Measurements from ENCODE around the gene DCAF10. TPM values are rescaled to one million over a fixed set of nuclear protein-coding genes. Genes with fewer than 3 reads are reported as not detected.
"Not testable (repeated sequence)": the region's sequence is repeated elsewhere in the genome, so short reads cannot be mapped to it uniquely, and the experiment has no call there.

DCAF10 gene
- total and polyA plus RNA-seq, 2 donors, result 15.0 to 39.0 TPM

DNA sequence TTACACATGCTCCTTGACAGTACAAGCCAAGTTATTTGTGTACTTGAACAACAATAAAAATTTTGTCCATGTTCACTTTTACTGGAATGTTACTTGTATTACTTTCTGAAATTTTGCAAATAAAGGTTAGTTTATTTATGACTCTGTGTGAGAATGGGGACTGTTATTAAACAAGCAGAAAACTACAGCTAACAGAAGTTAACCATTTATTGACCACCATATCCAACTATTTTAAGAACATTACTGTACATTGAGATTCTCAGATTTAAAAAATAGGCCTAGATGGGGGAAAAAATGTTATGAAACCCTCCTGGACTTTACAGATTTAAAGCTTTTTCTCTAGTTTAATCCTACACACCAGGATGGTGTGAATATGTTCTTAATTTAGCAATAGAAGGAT lies 101.5 kb downstream of the DCAF10 start:
- no peaks in the 10 kb centered on the region for H3K4me1 ChIP-seq (ENCODE audit: insufficient read depth)
- no peak overlapping the region for H3K4me3 ChIP-seq (ENCODE audit: low read depth, low read length)
- no peak for DNase-seq (ENCODE audit: extremely low spot score)
- H3K27ac ChIP-seq (ENCODE audit: low read depth), result no peak overlapping the region
- H3K36me3 ChIP-seq (ENCODE audit: insufficient read depth), result no peaks in the 10 kb centered on the region

DNA sequence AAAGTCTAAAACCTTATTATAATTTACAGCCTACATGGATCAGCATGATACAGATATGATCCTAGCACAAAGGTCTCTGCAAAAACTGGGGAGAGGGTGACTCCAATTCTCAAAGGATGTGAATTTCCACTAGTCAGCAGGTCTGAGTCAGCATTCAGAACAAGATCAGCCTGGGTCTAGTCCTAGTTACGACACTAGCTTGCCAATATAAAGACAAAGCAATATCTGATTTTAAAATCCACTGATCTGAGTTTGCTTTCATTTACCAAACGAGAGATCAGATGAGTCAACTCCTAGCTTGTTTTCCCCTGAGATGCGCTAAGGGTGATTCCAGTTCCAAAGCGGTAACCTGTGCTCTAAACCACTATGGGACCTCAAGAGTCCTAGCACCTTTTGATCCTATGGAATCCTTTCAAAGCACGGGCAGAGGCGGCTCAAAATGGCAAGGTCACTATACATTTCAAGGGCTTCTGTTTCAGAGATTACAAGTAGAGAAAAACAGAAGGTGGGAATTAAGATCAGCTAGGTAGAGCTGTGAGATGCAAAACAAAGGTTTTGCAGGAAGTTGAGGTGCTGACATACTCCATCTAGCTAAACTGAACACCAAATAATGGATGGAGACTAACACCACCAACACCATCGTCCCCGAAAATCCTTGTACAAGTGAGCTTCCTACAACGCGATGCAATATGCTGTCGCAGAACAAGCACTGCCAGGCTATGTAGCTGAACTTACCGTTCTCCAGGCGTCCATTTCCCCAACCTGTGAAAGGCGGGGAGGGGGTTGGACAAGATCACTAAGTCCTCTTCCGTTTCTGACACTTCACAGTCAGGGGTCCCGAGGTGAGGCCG lies 102.4 kb downstream of the DCAF10 start:
- H3K4me3 ChIP-seq (ENCODE audit: low read depth, low read length), result peak overlapping the region; percentile 76
- H3K4me1 ChIP-seq (ENCODE audit: insufficient read depth), result no peaks in the 10 kb centered on the region
- DNase-seq (ENCODE audit: extremely low spot score), result no peak
- H3K27ac ChIP-seq (ENCODE audit: low read depth), result no peak overlapping the region
- H3K36me3 ChIP-seq (ENCODE audit: insufficient read depth), result no peaks in the 10 kb centered on the region
- WGBS, result 7% methylated on average over 17 of the region's 17 CpGs

DNA sequence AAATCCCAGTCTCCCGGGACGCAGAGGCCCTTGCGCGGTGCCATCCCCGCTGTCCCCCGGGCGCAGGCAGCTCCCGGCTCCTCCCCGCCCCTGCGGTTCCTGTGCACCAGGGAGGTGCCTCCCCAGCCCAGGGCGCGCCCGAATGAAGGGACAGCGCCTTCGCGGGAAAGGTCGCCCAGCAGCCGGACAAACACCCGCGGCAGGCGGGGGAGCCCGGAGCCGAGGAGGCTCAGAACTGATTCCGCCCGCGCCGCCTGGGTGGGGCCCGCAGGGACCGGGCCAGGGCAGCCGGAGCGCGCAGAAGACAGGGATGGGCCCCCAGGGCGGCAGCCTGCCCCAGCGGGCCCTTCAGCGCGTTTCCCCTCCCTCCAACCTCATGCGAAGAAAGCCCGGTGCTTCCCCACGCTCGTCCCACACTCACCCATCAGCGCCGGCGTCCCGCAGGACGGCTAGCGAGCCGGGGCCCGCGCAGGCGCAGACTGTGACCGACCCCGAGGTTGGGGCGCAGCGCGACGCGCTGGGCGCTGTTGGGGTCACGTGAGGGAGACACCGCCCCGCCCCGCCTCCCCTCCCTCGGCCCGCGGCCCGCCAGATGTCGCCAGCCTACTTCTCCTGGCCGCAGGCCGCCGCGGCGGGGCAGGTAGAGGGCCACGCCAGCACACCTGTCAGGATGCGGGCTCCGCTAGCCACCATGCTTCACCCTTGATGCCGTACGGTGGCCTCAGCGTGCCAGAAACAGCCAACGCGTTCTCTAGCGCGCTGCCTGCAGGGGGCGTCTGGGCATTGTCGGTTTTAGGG lies 103.2 kb downstream of the DCAF10 start, which contains the start of gene SLC25A51:
Gene SLC25A51 (minus strand): TSS at position 481 of the 798 bp plus-strand sequence. CDS start 15,577 bp downstream, outside the sequence.
- Histone ChIP-seq H3K27ac (ENCODE audit: low read depth) (peak within 1 kb of the TSS; percentile 87), H3K36me3 (ENCODE audit: insufficient read depth) (no peaks in the 10 kb centered on the region), H3K4me1 (ENCODE audit: insufficient read depth) (no peaks in the 10 kb centered on the region), H3K4me3 (ENCODE audit: low read depth, low read length) (peak within 1 kb of the TSS; percentile 76)
- DNase-seq (ENCODE audit: extremely low spot score), result peak; percentile 89
- WGBS, result under 1% methylated on average over 84 of the region's 84 CpGs

DNA sequence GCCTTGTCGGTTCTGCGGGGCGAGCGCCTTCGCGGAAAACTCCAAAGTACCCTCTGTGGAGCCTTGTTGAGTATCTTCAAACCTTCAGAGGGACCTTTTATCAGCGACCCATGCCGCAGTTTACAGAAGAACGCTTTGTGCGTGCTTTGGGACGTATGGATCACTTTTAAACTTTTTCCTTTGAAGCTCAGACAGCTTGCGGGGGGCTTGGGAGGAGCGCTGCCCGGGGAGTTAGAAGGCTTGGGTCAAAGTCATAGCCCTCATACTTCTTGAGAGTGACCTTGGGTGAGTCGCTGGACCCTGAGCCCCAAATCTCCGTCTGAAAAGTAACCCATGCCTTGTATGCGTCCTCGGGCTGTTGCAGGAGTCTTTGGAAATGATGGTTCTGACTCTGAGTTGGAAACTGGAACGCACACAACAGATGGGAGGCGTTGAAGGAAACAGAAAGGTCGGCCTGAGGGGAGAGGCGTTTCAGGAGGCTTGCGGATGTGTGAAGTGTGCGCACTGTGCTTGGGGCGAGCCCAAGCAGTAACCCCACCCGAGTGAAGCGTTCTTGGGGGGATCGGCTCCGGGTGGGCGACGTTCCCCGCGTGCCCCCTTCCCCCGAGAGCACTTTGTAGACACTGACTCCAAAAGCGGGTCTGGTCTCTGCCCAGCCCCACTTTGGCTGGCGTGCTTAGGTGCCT lies 104.0 kb downstream of the DCAF10 start:
- no peaks in the 10 kb centered on the region for H3K4me1 ChIP-seq (ENCODE audit: insufficient read depth)
- no peak for DNase-seq (ENCODE audit: extremely low spot score)
- peak overlapping the region; percentile 63 for H3K27ac ChIP-seq (ENCODE audit: low read depth)
- H3K36me3 ChIP-seq (ENCODE audit: insufficient read depth), result no peaks in the 10 kb centered on the region
- H3K4me3 ChIP-seq (ENCODE audit: low read depth, low read length), result peak overlapping the region; percentile 76
- WGBS, result 15% methylated on average over 36 of the region's 36 CpGs

DNA sequence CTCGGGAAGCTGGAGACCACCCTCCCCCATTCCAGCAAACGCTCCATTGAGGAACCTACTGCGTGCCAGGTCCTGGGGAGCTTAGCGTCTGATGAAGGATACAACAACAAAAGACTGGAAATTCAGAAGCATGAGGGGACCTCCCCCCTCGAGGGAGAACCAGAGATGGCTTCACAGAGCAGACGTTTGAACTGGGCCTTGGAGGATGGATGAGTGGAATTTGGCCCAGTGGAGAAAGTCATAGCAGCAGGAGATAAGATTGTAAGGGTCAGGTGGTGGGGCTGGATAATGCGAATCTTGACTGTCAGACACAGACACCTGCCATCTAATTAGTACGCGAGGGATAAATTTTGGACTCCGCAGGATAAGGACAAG lies 104.5 kb downstream of the DCAF10 start:
- Histone ChIP-seq H3K4me3 (ENCODE audit: low read depth, low read length) (peak overlapping the region; percentile 76), H3K4me1 (ENCODE audit: insufficient read depth) (no peaks in the 10 kb centered on the region), H3K27ac (ENCODE audit: low read depth) (no peak overlapping the region), H3K36me3 (ENCODE audit: insufficient read depth) (no peaks in the 10 kb centered on the region)
- DNase-seq (ENCODE audit: extremely low spot score), result no peak
- 64% methylated on average over 10 of the region's 10 CpGs for WGBS

DNA sequence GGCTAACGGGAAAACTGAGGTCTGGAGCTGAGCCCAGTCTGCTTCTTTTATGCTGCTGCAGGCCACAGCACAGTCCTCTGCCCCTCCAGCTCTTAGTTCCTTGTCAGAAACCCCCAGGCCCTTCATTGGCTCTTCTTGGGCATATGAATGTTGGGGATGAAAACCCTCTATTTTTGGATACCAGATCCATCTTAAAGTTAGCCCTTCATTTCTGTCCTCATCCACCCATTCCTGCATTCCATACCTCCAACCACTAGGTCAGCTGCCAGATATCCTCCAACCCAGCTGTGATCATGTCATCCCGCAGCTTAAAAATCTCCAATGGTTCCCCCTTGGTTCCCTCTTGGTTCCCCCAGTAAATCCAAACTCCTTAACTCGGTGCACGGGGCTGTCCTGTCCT lies 105.2 kb downstream of the DCAF10 start:
- WGBS, result 94% methylated on average over 4 of the region's 4 CpGs
- DNase-seq (ENCODE audit: extremely low spot score), result no peak
- Histone ChIP-seq H3K36me3 (ENCODE audit: insufficient read depth) (no peaks in the 10 kb centered on the region), H3K4me3 (ENCODE audit: low read depth, low read length) (no peak overlapping the region), H3K27ac (ENCODE audit: low read depth) (no peak overlapping the region), H3K4me1 (ENCODE audit: insufficient read depth) (no peaks in the 10 kb centered on the region)

DNA sequence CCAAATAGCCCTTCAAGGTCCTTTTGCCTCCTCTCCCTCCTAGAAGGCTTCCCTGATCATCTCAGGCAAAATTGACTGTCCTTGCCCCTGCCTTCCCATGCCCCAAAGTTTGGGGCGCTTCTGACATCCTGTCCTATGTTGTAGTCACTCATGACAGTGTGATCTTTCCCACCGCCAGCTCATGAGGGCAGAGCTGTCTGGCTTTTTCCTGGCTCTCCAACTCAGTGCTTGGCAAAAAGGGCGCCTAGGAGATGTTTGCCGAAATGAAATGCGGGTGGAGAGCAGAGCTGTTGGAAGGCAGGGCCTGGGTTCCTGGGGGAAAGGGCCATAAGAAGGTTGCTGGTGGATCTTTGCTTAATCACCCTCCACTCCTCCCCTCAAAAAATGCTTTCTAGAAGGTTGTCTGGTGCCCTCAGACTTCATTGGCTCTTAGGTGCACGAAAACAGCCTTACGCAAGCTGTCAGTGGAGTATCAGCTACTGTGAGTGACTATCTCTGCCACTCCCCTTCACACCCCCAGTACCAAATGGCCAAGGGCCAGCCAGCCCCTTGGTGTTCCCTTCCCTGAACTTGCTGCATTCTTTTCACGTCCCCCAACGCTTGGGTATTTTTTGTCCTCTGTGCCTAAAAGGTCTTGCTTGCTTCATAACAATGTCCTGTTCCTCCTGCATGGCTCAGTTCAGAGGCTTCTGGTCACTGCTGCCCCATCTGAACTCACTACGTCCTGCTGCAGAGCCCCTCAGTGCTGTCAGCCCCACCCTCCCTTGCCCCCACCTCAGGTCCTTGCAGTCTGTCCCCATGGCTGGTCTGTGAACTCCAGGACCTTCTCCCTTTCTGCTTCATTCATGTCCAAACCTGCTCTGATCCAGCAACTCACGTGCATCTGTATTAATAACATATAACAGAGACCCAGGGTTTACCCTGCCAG lies 106.0 kb downstream of the DCAF10 start:
- Histone ChIP-seq H3K4me3 (ENCODE audit: low read depth, low read length) (no peak overlapping the region), H3K4me1 (ENCODE audit: insufficient read depth) (no peaks in the 10 kb centered on the region), H3K27ac (ENCODE audit: low read depth) (no peak overlapping the region), H3K36me3 (ENCODE audit: insufficient read depth) (no peaks in the 10 kb centered on the region)
- DNase-seq (ENCODE audit: extremely low spot score), result no peak
- 79% methylated on average over 11 of the region's 11 CpGs for WGBS

DNA sequence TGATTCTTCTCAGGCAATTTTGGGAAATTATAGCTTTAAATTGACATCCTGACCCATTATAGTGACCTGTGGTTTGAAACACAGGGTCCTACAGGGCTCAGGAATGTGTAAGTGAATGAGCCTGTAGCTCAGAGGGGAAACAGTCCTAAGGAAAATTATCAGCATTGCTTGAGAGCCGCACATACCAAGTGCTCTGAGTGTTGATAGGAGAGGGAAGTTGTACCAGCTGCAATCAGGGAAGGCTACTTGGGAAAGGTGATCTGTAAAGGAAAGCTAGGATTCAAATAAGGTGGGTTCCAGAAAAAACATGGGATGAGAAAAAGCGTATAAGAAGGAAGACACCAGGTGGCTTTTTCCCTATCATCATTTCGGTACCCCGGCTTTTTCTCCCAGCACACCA lies 107.7 kb downstream of the DCAF10 start:
- Histone ChIP-seq H3K4me3 (ENCODE audit: low read depth, low read length) (no peak overlapping the region), H3K4me1 (ENCODE audit: insufficient read depth) (no peaks in the 10 kb centered on the region), H3K36me3 (ENCODE audit: insufficient read depth) (no peaks in the 10 kb centered on the region), H3K27ac (ENCODE audit: low read depth) (no peak overlapping the region)
- DNase-seq (ENCODE audit: extremely low spot score), result no peak
- WGBS, result 85% methylated on average over 4 of the region's 4 CpGs

DNA sequence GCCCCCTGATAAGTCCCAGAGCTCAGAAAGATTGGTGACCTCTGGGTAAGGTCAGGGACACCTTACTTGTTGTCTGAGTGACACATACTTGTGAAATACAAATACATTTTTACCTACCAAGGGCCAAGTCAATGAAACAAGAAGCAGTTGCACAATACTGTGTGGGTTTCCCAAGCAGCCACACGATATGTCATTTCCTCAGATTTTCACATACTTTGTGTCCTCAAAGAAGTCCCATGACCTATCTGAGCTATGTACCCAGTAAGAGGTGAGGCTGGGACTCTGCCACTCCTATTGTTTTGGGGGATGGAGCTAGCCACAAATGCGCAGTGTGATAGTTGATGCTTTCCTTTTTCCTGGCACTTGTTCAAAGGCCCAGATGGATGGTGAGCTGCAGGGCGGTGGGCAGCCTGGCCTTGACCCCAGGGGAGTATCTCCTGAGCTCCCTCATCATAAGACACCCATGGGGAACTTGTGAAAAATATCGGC lies 108.1 kb downstream of the DCAF10 start:
- Histone ChIP-seq H3K4me3 (ENCODE audit: low read depth, low read length) (no peak overlapping the region), H3K36me3 (ENCODE audit: insufficient read depth) (no peaks in the 10 kb centered on the region), H3K27ac (ENCODE audit: low read depth) (no peak overlapping the region), H3K4me1 (ENCODE audit: insufficient read depth) (no peaks in the 10 kb centered on the region)
- no peak for DNase-seq (ENCODE audit: extremely low spot score)
- WGBS, result 79% methylated on average over 4 of the region's 4 CpGs

DNA sequence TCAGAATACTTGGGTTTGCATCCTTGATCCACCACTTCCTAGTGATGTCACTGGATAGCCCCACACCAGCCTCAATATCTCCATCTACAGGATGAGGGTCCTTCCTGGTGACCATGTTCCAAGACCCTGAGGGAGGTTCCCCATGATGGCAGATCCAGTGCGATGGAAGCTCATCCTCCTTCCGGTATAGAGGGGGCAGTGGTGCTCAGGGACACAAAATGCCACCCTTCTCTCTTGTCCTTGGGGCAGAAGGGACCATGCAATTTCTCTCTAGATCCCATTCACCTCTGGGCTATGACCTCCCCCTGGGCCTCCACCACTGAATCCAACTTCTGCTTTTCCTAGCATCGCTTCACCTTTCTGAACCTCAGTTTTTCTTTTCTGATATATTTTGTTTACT lies 108.7 kb downstream of the DCAF10 start:
- Histone ChIP-seq H3K27ac (ENCODE audit: low read depth) (no peak overlapping the region), H3K4me3 (ENCODE audit: low read depth, low read length) (no peak overlapping the region), H3K4me1 (ENCODE audit: insufficient read depth) (no peaks in the 10 kb centered on the region), H3K36me3 (ENCODE audit: insufficient read depth) (no peaks in the 10 kb centered on the region)
- DNase-seq (ENCODE audit: extremely low spot score), result no peak
- WGBS, result 95% methylated on average over 3 of the region's 3 CpGs

DNA sequence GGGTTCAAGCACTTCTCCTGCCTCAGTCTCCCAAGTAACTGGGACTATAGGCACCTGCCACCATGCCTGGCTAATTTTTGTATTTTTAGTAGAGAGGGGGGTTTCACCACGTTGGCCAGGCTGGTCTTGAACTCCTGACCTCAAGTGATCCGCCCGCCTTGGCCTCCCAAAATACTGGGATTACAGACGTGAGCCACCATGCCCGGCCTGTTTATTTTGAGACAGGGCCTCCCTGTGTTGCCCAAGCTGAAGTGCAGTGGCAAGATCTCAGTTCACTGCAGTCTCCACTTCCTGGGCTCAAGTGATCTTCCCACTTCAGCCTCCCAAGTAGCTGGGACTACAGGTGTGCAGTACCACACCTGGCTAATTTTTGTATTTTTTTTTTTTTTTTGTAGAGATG lies 109.2 kb downstream of the DCAF10 start:
- not testable (repeated sequence) for H3K36me3 ChIP-seq (ENCODE audit: insufficient read depth); H3K4me3 ChIP-seq (ENCODE audit: low read depth, low read length); DNase-seq (ENCODE audit: extremely low spot score); H3K27ac ChIP-seq (ENCODE audit: low read depth); H3K4me1 ChIP-seq (ENCODE audit: insufficient read depth)
- WGBS, result 74% methylated on average over 5 of the region's 5 CpGs

DNA sequence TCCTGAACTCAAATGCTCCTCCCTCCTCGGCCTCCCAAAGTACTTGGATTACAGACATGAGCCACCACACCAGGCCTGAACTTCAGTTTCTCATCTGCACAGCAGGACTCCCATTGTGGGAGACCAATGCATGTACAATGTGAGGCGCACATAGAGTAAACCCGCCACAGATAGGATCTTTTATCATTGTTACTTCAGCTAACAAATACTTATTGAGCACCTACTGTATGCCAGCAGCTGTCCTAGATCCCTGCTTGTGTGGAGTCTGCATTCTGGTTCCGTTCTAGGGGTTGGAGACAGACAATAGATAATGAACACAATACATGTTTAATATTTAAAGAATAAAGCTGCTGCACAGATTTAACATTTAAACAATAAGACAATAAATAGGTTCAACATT lies 109.7 kb downstream of the DCAF10 start:
- WGBS, result 92% methylated on average over 4 of the region's 4 CpGs
- Histone ChIP-seq H3K36me3 (ENCODE audit: insufficient read depth) (no peaks in the 10 kb centered on the region), H3K4me3 (ENCODE audit: low read depth, low read length) (no peak overlapping the region), H3K27ac (ENCODE audit: low read depth) (no peak overlapping the region), H3K4me1 (ENCODE audit: insufficient read depth) (no peaks in the 10 kb centered on the region)
- DNase-seq (ENCODE audit: extremely low spot score), result no peak

DNA sequence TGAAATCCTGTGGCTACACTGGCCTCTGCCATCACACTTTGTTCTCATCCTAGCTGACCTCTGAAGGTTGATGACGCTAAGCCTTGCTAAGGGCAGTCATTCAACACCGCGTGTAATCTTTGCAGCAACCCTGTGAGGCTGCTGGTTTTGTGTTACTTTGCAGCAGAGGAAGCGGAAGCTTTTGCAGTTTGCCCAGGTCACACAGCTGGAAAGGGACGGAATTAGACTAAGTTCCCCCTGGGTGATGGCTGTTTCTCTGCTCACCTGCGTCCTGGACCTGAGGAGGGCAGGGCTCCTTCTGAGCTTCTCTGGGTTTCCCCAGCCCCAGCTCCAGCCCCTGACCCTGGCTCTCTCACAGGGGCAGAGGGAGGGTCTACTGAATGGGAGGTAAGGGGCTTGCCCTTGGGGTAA lies 110.7 kb downstream of the DCAF10 start:
- no peak for DNase-seq (ENCODE audit: extremely low spot score)
- 59% methylated on average over 6 of the region's 6 CpGs for WGBS

More for the DNA sequence above, 110.7 kb downstream of the DCAF10 start:
- H3K4me1 ChIP-seq (ENCODE audit: insufficient read depth), result no peaks in the 10 kb centered on the region
- H3K4me3 ChIP-seq (ENCODE audit: low read depth, low read length), result no peak overlapping the region
- no peaks in the 10 kb centered on the region for H3K36me3 ChIP-seq (ENCODE audit: insufficient read depth)
- no peak overlapping the region for H3K27ac ChIP-seq (ENCODE audit: low read depth)

Measured in urinary bladder (tissue), 4 donors.